NCI-H446 treated with DMSO at 0.1 percent for 48 hours (cell line): Measurements from ENCODE around the gene CNTNAP5.

Experiments
- DNase-seq: peaks from one replicate; lab custom pipeline; 2025; lab: John Stamatoyannopoulos, UW

CNTNAP5 gene

DNA sequence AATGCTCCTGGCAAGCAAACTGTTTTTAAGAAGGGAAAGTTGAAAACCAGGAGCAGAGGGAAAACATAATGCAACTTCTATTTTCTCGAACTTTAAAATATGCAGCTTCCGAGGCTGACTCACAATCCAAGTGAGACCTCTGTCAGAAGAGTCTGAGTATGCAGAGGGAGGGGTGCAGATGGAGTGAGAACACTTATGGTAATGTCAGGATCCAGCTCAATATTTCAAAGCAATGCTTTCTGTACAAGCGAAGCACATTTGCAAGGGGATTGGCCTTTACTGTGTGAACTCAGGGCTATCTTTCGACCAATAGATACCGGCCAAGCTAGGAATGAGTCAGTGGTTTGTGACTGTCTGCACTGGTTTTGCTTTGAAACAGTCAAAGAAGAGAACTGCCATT lies 242.7 kb downstream of the CNTNAP5 start:
- DNase-seq: no peak

DNA sequence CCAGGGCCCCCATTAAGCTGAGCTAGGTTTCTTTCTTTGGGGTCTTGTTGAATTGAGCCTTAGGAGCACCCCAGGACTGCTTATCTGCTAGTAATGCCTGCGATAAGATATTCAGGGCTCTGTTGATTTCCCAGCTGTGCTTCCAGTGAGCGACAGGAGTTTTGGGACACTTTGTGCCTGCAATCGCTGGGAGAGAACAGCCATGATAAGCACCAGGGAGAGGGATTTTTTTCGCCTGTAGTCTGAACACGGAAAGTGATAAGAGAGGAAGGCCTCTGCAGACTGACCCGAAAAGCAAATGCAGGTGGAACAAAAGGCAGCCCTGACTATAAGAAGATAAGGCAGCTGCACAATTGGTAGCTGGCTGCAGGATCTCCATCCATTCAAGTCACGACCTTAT lies 244.3 kb downstream of the CNTNAP5 start:
- DNase-seq: no peak

DNA sequence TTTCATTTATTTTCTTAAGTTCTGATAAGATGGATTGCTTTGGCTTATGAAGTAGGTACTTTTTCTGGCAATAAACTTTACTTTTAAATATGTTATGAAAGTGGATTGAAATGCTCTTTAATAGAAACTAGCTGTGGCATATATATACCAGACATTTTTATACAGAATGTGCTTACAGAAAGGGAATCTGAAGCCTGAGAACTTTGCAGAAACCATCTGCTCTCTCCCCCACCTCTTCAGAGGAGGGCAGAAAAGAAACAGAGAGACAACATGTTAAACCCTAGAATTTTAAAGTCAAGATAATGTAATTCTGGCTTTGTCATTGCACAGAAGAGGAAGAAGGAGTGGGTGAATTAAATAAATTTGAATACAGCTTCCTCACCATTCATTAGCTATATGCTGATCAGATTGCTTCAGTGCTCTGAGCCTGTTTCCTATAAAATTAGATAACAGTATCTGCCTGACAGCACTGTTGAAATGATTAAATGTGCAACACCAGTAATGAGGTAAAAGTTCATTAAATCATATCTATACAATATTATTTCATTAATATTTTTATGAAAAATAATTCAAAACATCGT lies 247.3 kb downstream of the CNTNAP5 start:
- no peak for DNase-seq

DNA sequence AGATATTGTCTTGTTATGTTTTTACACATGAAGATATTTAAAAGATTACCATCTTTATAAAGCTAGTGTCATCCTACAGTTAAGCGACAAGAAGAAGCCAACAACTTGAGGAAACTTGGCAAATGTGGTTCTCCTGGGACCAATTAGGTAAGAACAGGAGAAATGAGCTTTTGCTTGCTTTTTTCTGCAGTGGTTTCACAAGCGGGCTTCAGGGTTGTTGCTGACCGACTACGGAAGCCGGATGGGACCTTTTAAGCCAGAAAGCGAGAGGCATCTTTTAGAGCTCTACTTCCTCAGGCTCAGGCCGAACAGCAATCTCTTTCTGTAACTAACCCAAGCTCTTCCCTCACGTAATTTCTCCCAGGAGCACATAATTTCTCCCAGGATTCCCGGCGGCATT lies 256.5 kb downstream of the CNTNAP5 start:
- DNase-seq: no peak

DNA sequence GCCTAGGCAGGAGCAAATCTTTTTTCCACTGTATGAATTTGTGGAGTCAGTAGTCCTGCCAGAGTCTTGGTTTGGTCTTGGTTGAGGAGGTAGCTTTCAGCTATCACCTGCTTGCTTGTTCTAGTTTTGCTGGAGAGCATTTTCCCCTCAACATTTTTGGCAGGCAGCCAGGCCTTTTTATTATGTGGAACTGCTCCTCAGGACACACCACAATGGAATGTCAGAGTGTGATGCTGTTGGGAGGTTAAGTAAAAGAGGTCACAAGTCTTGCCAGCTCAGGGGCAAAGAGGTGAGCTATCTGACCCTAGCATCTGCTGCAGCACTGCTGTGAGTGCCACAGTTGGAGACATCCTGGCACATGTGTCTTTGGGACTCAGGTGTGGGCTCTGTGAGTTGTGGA lies 258.0 kb downstream of the CNTNAP5 start:
- no peak for DNase-seq

DNA sequence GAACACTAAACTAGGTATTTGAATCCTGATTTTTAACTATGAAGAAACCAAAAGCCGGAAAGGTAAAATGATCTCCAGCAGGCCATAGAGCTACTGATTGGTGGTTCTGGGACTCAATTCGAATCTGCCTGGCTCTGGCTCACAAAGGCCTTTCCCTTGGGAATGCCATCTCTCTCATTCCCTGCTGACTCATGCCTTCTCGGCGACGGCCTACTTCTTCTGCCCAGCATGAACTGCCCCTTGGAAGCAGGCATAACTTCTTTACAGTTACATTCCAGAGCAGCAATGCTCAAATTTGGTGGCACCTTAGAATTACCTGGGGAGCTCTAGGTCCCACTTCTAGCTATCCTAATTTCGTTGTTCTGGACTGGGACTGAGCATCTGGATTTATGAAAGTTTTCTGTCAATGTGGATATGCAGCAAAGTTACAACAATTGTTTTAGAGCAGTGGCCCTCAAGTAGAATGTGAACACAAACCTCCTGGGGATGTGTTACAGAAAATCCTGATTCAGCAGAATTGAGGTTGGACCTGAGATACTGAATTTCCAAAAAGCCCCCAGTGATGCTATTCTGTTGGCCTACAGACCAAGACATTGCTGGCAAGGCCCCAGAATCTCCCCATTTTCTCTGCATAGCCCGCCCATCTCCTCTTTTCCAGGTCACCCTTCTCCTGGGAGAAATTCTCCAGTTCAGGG lies 261.1 kb downstream of the CNTNAP5 start:
- no peak for DNase-seq

DNA sequence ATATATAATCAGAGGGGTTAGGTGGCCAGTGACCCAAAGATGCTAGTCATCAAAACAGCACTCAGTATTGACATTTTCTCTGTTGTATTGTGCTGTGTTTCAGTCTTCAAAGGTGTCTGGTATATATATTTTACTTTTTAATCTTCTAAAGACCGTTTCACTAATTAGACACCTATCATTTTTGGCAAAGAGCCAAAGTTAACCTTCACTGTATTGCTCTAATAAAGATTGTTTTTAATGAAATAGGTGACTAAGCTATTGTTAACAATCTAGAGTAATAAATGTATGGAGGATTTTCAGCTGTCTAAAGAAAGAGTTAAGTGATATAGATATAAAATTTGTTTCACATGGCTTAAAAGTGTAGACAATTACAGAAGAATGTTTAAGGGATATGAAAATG lies 264.0 kb downstream of the CNTNAP5 start:
- no peak for DNase-seq

DNA sequence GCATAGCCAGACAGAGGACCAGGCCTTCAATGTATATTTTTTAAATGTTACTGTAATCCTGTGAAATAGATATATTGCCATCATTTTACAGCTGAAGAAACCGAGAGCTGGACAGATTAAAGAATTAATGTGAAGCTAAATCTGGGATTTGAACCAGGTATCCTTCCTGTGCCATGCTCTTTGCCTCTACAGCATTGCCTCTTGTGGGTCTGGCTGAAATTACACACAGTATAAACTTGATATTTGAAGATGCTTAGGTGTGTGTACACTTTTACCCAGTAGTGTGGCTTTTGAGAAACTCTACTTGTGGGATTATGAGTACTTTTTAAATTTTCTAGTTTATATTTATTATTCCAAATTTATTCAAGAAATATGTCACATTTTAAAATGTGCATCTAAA lies 264.5 kb downstream of the CNTNAP5 start:
- no peak for DNase-seq

DNA sequence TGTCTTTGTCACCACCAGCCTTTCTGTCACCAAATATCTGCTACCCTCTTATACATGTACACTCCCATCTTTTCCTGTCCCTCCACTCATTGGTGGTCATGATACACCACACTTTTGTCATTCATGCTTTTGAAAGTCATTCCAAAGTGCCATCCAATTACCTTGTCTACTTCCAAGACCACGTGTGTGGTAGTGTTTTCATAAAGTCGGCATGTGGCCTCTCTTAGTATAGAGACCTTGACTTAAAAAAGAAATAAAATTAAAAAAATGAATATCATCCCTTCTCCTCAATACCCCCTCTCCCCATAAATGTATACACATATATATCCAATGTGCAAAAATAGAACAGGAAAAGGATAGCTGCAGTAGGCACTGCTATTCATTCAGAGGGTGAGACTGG lies 271.4 kb downstream of the CNTNAP5 start:
- no peak for DNase-seq

DNA sequence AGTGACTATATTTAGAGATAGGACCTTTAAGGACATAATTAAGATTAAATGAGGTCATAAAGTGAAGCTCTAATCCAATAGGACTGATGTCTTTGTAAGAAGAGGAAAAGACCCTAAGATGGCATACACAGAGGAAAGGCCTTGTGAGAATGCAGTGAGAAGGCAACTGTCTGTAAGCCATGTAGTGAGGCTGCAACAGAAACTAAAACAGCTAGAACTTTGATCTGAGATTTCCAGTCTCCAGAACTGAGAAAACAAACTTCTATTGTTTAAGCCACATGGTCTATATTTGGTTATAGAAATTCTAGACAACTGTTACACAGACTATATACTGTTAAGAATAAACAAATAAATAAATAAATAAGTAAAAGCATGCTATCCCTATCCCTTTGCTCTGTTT lies 276.8 kb downstream of the CNTNAP5 start:
- DNase-seq: no peak

DNA sequence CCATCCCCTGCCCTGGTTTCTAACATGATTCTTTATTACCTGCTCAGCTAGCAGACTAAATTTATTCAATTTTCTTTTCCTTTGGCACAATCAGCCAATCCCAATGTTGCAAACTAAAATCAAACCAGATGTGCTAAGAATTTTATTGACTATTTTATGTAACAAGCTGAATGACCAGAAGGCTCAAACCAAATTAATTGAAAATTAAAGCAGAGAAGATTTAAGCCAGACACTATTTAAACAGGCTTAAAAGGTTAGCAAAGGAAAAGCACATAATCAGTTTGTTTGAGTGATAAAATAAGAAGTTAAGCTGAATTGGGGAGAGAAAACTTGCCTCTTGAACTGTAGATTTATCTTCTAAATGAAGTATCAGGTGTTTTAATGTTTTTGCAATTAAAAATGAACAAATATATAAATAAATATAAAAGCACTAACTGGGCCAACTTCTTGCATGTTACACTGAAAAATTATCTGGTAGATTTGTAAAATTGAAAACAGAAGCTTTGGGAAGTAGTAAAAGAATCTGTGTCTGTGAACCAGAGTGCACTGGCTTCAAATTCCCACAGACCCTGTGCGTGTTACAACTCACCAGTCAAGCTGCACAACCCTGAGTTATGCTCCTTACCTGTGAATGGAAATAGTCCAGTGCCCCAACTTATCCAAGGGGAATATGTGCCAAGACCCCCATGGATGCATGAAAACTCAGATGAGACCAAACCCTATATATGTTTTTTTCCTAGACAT lies 283.4 kb downstream of the CNTNAP5 start:
- no peak for DNase-seq

DNA sequence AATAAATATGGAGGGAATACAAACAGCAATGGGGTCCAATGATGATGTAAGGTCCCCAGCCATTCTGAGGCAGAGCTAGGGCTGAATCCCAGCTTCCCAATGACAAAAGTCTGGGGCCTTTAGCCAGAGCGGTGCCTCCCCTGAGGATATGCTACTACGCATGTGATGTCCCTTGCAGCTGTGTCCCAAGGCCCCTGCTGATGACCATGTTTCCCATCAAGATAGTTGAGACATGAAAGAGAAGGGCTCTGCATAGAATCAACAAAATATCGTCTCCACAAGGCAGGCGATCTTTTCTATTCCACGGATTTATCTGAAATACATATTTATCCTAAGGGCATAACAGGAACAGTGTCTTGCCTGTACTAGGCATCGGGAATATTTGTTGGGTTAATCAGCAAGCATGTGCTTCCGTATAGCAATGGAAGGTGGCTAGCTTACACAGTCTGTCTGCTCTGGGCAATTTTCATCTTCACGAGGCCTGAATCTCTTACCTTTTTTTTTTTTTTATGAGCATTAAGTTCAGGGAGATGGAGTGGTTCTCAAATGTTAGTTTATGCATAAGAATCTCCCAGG lies 284.6 kb downstream of the CNTNAP5 start:
- no peak for DNase-seq

DNA sequence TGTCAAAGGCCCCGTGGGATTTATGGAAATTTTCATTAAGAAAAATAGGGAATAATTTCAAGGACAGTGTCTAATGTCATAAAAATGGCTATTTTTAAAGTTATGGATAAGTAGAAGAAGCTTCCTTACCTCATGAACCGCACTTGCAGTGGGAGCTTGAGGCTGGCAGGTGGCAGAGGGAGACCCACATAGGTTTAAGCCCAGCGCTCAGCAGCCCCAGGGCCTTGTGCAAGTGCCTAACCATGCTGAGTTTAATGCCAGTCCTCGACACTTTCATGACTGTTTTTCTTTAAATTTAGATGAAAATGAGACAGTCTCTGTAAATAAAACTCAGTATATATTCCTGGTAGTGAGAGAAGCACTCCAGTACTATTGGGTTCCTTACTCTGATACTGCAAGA lies 285.6 kb downstream of the CNTNAP5 start:
- DNase-seq: no peak

DNA sequence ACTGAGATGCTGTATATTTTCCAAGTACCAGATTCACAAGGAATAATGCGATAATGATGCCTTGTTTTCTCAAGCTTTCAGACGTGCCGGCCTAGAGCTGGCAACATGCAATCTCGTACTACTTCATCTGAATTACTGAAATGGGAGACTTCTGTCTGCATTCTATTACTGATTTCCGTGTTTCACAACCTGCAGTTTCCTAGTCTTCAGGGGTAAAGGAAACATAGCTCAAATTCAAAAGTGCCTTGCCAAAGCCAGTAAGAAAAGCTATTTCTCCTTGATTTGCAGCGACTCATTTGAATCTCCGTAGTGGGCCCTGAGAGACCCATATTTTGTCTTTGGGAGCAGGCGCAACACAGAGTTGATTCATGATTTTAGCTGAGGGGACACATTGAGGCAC lies 289.0 kb downstream of the CNTNAP5 start:
- DNase-seq: no peak

DNA sequence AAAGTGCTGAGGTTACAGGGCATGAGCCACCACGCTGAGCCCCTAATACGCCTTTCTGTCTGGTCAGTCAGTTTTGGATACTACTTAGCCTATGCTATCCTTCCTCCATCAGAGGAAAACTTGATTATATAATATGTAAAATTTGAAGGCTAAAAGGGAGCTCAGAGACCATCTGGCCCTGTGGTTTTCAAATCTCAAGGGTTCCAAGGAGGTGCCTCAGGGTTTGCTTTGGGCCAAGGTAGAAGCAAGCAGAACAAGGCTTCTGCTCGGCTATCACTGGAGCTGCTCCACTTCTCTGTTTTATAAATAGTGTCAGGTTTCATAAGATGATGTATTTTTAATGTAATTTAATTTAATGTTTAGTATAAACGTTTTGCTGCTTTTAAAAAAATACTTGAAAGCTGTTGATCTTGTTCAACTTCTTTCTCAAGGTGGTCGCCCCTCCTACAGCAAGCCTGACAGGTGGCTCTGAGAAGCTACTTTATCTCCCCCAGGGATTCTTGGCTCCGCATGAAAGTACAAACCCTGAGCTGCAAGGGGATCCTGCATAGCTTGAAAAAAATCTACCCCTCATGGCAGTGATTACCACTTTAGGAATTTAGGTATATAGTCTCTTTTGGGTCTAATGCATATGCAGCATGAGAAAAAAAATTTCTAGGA lies 290.3 kb downstream of the CNTNAP5 start:
- no peak for DNase-seq

DNA sequence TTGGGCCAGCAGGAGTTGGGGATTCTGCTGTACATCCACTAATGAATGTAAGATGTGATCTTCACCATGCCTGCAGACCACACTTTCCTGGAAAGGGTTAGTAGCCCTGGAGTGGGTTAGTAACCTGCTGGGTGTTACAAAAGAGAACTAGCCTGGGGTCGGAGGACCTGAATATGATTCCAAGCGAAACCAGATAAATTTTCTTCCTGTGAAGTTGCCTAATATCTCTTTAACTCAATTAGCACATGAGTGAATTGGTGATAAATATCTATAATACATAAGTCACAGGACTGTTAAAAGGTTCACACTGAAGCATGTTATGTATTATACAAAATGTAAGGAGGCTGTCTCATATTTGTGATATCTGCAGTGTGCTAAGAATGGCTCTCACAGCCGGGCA lies 291.0 kb downstream of the CNTNAP5 start:
- DNase-seq: no peak

DNA sequence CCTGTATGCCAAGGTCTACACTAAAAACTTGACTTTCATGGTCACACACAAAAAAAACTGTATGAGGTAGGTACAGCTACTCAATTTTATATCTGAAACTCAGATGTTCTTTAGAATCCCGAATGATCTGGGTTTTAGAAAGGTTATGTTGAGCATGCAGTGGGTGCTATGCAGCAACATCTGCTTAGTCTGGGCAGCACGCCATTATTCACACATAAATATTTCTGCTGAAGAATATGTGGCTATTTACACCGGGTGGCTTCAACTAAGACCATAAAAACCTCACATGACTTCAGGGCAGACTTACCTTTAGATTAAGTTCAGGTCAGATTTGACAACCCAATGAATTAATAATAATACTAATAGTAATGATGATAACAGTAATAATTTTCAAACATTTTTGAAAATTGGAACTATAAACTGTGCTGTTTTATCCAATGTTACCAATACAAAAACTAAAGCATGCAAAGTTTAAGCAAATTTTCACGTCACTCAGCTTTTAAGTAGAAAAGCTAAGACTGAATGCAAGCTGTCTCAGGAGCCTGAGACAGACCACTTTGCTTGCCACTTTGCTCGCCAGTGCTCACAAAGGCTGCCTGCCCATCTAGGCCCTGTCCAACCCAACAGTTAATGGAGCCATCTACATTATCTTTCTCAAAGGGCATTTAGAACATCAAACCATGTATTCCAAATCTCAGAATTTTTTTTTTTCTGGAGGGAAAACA lies 292.0 kb downstream of the CNTNAP5 start:
- DNase-seq: no peak

DNA sequence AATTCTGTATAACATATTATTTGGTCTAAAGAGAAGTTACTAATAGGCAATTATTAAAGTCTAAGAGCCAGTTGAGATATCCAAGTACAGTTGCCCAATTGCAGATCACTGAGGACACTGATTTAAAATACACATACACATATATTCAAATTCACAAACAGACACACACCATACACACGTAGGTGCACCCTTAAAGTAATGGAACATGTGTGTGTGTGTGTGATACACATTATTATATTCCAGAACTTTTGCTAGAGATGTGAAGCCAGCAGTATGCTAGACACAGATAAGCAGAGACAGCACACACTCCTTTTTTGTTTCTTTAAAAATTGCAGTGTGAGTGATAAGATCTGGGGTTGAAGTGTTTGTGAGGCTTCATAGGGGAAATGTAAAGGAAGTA lies 292.5 kb downstream of the CNTNAP5 start:
- DNase-seq: no peak

DNA sequence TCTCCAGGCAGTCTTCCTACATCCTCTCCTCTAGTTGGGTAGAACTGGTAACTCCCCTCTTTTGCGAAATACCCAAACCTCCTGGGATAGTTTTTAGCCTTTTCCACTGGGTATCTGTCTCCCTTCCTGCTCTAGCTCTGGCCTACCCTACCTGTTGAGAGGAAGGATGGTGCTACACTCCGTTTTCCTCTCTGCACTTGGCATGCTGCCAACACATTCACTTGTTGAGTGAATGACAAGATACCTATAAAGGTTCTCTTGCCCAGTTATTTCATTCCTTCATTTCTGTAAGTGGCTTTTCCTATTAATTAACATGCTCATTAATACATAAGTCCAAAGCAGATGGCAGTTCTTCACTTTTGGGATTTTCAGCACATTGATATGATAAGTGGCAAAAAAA lies 293.8 kb downstream of the CNTNAP5 start:
- no peak for DNase-seq

DNA sequence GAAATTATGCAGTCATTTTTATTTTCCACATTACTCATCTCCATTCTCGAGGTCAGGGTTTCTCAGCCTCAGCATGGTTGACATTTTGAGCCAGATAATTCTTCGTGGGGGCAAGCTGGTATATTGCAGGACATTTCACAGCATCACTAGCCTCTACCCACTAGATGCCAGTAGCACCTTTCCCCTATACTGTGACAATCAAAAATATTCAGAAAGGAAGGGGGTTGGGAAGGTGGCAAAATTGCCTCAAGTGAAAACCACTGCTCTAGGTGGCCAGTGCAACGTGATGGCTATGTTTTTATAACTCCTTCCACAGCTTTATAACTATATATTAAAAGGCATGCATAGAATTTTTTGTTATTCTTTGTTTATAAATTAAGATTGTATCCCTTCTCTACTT lies 294.5 kb downstream of the CNTNAP5 start:
- no peak for DNase-seq

DNA sequence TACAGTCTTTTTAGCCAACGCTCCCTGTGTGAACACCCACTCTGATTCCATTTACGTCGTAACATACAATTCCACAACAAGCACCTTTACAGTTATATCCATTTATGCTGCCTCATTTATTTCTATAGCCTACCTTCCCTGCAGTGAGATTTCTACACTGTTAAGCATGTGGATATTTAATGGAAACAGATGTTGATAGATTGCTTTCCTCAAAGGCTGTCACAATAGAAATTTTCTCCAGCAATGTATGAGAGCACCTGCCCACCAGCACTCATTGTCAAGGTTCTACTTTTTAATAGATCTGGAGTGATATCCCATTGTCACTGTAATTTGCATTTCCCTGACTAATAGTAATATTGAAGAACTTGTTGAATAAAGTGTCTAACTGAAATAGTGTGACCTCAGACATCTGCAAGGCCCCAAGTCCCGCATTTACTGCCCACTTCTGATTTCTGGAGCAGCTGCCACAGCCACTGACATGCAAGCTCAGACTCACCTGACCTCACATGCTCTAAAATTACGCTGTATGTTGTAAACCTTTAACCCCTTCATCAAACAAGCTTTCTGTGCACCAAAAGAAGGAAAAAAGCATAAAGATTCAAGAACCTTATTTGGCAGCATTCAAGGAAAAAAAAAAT lies 295.1 kb downstream of the CNTNAP5 start:
- DNase-seq: no peak

DNA sequence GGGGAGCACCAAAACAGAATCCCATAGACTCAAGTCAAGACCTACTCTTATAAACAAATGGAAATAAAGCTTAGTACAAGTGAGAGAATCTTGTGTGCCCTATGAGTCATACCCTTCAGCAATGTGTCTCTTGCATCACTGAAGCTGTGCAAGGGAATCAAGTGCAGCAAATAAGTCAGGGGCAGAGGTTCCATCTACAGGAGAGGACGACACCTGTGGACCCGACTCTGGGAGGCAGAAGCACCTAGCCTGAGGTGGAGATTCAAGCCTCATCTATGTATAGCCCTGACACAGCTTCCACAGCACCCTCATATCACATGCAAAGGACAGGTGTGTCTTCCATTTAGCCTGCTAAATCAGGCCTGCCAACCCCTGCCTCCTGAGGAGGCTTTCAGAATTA lies 298.2 kb downstream of the CNTNAP5 start:
- no peak for DNase-seq
